A673 (cell line): ENCODE results near the gene PTK6. TPM values are rescaled to one million over a fixed set of nuclear protein-coding genes. Genes with fewer than 3 reads are reported as not detected.

ENCODE experiments used
- BruUV-seq: library from RNA; stranded (reverse); fragments of 400-500 nt; replicated peaks from 2 replicates; lab custom pipeline; 2021; lab: Mats Ljungman, UMichigan
- CTCF ChIA-PET: fragments of 300-600 bp; sonication (Branson Sonifier 250); formaldehyde crosslinking; loops from one replicate; lab custom pipeline; 2022; ENCODE audit warnings: antibody characterized with exemption; lab: Charles Lee
- POLR2A ChIA-PET: fragments of 300-600 bp; sonication (Branson Sonifier 250); formaldehyde crosslinking; loops from one replicate; lab custom pipeline; 2022; ENCODE audit warnings: antibody characterized with exemption; ENCODE audit not compliant: low non-redundant PET; lab: Charles Lee
- DNase-seq: peaks from one replicate; pipeline ENCODE4 v3.0.0-alpha.2; 2015; ENCODE audit warnings: low spot score
- H3K27ac ChIP-seq: fragments of 200-600 bp; sonication (generic); 2 replicates; pipeline ENCODE4 v1.5.1; 2016; ENCODE audit warnings: mixed run types, low read depth, mild to moderate bottlenecking, mixed read lengths, antibody characterized with exemption, low read length; ENCODE audit not compliant: poor library complexity, severe bottlenecking
- H3K27me3 ChIP-seq: fragments of 200-600 bp; sonication (generic); replicated peaks from 2 replicates; pipeline ENCODE4 v1.6.1; 2017; ENCODE audit warnings: mixed run types, low read depth, mild to moderate bottlenecking, mixed read lengths, antibody characterized with exemption, low read length; ENCODE audit not compliant: insufficient read depth, poor library complexity
- H3K36me3 ChIP-seq: fragments of 200-600 bp; sonication (generic); 2 replicates; pipeline ENCODE4 v1.6.1; 2016; ENCODE audit warnings: mixed run types, mild to moderate bottlenecking, mixed read lengths, antibody characterized with exemption, low read length; ENCODE audit not compliant: insufficient read depth, poor library complexity, severe bottlenecking
- H3K4me1 ChIP-seq: fragments of 200-600 bp; sonication (generic); 2 replicates; pipeline ENCODE4 v1.6.1; 2017; ENCODE audit warnings: mixed run types, mild to moderate bottlenecking, mixed read lengths, antibody characterized with exemption, low read length; ENCODE audit not compliant: insufficient read depth, poor library complexity, severe bottlenecking
- H3K4me3 ChIP-seq: fragments of 200-600 bp; sonication (generic); 2 replicates; pipeline ENCODE4 v1.5.1; 2016; ENCODE audit warnings: low read depth, mixed run types, mild to moderate bottlenecking, mixed read lengths, low read length; ENCODE audit not compliant: poor library complexity, severe bottlenecking
- H3K9me3 ChIP-seq: fragments of 200-600 bp; sonication (generic); 2 replicates; pipeline ENCODE4 v1.6.1; 2016; ENCODE audit warnings: mixed run types, low read depth, mild to moderate bottlenecking, mixed read lengths, antibody characterized with exemption, low read length; ENCODE audit not compliant: poor library complexity, severe bottlenecking
- CTCF ChIP-seq: fragments of 300-800, 200-600 bp; sonication (generic); conservative IDR thresholded peaks from 2 replicates; pipeline ENCODE4 v1.5.1; 2017; ENCODE audit warnings: low read depth, mild to moderate bottlenecking, antibody characterized with exemption, low read length, moderate library complexity, mixed read lengths
- EZH2 ChIP-seq: fragments of 200-600 bp; sonication (generic); IDR thresholded peaks from 2 replicates; pipeline ENCODE4 v1.6.1; 2017; ENCODE audit warnings: borderline replicate concordance, low read depth, mild to moderate bottlenecking, mixed read lengths, antibody characterized with exemption, low read length; ENCODE audit not compliant: poor library complexity, severe bottlenecking
- intact Hi-C: fragments of 100-400 bp; cut with micrococcal nuclease; formaldehyde crosslinking; loops from one replicate; pipeline ENCODE4 v1.10.0; 2022; ENCODE audit not compliant: unreplicated experiment
- total RNA-seq: library from RNA; stranded (reverse); gene quantifications from 2 replicates; pipeline ENCODE4 v1.2.3, GENCODE V29; 2021

Gene PTK6
- total RNA-seq, 1 experiment from 2014 or later = not detected

- no peak overlapping the region for H3K27ac ChIP-seq
- no peaks in the 10 kb centered on the region for H3K36me3 ChIP-seq
- no peak for DNase-seq
- H3K27me3 ChIP-seq = peaks cover 7% of the 10 kb centered on the region
- CTCF ChIA-PET = no interaction called here
- no peaks in the 10 kb centered on the region for H3K4me1 ChIP-seq
- TF ChIP-seq CTCF (no peak), EZH2 (no peak)
- no peaks in the 10 kb centered on the region for H3K9me3 ChIP-seq
- no peak overlapping the region for H3K4me3 ChIP-seq
- intact Hi-C loops = no loop called here
- no TSS peak for BruUV-seq
- POLR2A ChIA-PET = no interaction called here
These were observed 24.0 kb downstream of the PTK6 start for GRCh38 chr20:63513207-63513606.

- no peak overlapping the region for H3K27ac ChIP-seq
- POLR2A ChIA-PET = no interaction called here
- H3K36me3 ChIP-seq = no peaks in the 10 kb centered on the region
- peaks cover 7% of the 10 kb centered on the region for H3K27me3 ChIP-seq
- intact Hi-C loops = no loop called here
- CTCF ChIA-PET = no interaction called here
- H3K4me1 ChIP-seq = no peaks in the 10 kb centered on the region
- TF ChIP-seq CTCF (no peak), EZH2 (no peak)
- no TSS peak for BruUV-seq
- DNase-seq = no peak
- H3K9me3 ChIP-seq = no peaks in the 10 kb centered on the region
- H3K4me3 ChIP-seq = no peak overlapping the region
These were observed 28.1 kb downstream of the PTK6 start for GRCh38 chr20:63509088-63509564.

- no peak for TF ChIP-seq CTCF
- no peak for TF ChIP-seq EZH2
- DNase-seq = no peak
- Histone ChIP-seq H3K4me1 (no peaks in the 10 kb centered on the region), H3K4me3 (no peak overlapping the region), H3K36me3 (no peaks in the 10 kb centered on the region), H3K9me3 (no peaks in the 10 kb centered on the region), H3K27ac (no peak overlapping the region), H3K27me3 (peaks cover 4% of the 10 kb centered on the region)
- intact Hi-C loops = no loop called here
- POLR2A ChIA-PET = interaction anchor here (0.7 kb wide), 1 partner anchor 388 kb away, joined by 12 read pairs; no protein-coding TSS in a partner anchor
- CTCF ChIA-PET = interaction anchor here (0.7 kb wide), 1 partner anchor 12 kb away, joined by 4 read pairs; no protein-coding TSS in a partner anchor
- BruUV-seq = no TSS peak
These were observed 29.0 kb downstream of the PTK6 start for GRCh38 chr20:63508072-63508768.
